Measurements from ENCODE around the gene MACROD1. TPM values are rescaled to one million over a fixed set of nuclear protein-coding genes. Genes with fewer than 3 reads are reported as not detected.

The MACROD1 gene
- total RNA-seq, 1 donor from 2014 or later = 27.3 TPM

DNA sequence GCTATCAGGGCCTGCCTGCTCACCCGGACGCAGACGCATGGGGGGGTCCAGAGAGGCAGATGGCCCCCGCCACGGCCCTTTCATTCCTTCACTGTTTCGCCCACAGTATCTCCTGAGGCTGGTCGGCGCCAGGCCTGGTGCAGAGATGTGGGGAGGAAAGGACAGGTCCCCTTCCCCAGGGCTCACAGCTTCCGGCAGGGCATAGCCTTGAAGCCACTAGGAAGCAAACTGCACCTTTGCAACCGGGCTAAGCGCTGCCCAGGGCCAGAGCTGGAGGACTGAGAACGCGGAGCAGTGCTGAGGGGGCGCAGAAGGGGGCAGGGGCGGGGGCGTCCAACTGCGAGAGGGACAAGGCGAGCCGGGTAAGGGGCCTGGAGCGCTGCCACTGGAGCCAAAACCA is 150.4 kb downstream of the MACROD1 start:
- no peak for DNase-seq (ENCODE audit: low spot score)

DNA sequence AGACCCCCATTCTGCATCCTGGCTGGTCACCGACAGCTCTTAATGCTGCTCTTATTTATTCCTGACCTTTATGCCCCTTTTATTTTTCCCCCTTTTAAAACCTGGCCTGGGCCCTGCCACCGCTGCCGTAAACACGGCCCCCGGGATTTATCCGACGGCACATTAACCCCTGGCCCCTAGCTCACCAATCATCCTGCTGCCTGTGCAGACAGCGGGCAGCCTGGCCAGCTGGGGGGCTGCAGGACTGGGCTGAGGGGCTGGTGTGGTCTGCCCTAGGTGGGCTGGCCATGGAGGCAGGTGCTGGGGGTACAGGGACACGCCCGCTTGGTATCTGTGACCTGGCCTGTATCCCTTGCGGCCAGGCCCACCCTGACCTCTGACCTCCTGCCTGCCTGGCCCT is 151.6 kb downstream of the MACROD1 start:
- DNase-seq (ENCODE audit: low spot score) = no peak

GRCh38 chr11:64013141-64013896 is 152.6 kb downstream of the MACROD1 start:
- no peak for DNase-seq (ENCODE audit: low spot score)

DNA sequence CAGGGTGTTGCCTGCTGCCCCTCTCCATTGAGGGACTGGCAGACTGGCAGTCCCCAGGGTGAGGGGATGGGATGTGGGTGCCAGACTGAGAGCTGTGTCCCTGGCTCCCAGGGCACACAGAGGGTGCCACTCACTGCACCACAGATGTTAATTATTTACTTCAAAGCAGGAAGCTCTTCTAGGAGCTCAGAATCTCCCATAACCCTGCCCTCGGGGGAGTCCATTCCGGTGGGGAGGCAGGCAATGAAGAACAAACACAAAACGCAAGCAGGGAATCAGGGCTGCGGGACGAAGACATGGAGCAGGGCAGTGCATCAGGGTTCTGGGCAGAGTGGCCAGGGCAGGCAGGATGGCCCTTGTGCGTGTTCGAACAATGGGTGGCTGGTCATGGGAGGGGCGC is 154.5 kb downstream of the MACROD1 start:
- DNase-seq (ENCODE audit: low spot score) = no peak

DNA sequence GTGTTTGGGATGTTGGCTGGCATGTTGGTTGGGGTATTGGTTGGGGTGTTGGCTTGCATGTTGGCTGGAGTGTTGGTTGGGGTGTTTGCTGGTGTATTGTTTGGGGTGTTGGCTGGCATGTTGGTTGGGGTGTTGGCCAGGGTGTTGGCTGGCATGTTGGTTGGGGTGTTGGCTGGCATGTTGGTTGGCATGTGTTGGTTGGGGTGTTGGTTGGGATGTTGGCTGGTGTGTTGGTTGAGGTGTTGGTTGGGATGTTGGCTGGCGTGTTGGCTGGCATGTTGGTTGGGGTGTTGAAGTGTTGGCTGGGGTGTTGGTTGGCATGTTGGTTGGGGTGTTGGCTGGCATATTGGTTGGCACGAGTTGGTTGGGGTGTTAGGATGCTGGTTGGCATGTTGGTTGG is 155.1 kb downstream of the MACROD1 start:
- DNase-seq (ENCODE audit: low spot score) = no peak

- DNase-seq (ENCODE audit: low spot score) = no peak
Measured at GRCh38 chr11:64009710-64010109, 156.2 kb downstream of the MACROD1 start.

DNA sequence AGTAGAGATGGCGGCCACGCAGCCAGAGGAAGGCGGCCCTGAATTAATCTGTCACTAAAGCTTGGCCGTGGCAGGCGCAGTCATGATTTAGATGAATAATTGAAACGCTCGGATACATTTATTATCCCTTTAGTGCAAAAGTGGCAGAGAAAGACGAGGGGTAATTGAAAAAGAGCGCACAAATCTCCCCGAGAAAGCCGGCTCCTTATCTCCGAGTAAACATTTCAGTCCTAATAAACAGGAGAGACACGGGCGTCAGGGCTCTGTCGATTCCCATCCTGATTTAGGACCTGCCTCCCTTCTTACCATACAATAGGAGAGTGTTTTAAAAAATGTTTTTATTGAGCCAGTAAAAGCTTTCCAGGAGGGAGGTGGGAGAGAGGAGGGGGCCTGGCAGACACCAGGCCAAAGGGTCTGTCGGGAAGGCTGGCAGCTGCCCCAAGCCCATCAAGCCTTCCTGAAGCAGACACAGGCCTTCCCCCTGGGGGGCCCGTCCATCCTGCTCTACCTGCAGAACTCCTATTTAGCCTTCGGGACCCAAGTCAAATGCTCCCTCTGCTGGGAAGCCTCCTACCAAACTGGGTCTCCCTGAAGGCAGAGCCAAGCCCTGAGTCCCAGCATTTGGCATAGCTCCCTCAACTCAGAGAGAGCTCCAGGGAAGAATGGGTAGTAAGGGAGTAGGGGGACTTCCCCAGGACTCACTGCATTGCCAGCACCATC is 156.8 kb downstream of the MACROD1 start:
- no peak for DNase-seq (ENCODE audit: low spot score)

- no peak for DNase-seq (ENCODE audit: low spot score)
Measured at GRCh38 chr11:64008283-64008913, 157.5 kb downstream of the MACROD1 start.

DNA sequence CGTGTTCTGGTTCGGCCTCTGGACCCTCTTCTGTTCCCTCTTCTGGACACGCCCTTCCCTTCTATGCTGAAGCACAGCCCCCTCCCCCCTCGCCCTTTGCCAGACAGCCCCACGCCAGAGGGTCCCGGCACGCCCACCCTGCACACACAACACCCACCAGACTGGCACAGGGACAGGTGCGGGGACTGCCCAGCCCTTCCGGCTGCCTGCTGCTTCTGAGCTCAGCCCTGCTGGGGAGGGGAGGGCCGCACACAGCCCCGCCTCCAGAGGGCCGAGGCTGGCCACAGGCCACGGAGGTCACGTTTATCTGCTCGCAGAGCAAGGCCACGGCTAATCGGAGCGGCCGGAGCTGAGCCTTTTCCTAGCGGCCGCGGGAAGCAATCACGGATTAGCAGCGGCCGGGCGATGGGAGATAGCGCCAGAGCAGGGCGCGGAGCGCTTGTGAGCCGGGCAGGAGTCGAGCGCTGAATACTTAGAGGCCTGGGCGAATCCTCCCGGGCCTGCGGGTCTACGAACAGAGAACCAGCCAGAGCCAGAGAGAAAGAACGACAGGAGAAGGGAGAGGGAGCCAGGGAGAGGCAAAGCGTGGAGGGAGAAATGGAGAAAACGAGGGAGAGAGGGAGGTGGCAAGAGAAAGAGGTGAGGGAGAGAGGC is 158.2 kb downstream of the MACROD1 start:
- peak; percentile 60 for DNase-seq (ENCODE audit: low spot score)

- no peak for DNase-seq (ENCODE audit: low spot score)
Measured at GRCh38 chr11:64007160-64007628, 158.7 kb downstream of the MACROD1 start.

- DNase-seq (ENCODE audit: low spot score) = no peak
Measured at GRCh38 chr11:64006398-64006797, 159.5 kb downstream of the MACROD1 start.

- DNase-seq (ENCODE audit: low spot score) = no peak
Measured at GRCh38 chr11:64005691-64006090, 160.2 kb downstream of the MACROD1 start.

DNA sequence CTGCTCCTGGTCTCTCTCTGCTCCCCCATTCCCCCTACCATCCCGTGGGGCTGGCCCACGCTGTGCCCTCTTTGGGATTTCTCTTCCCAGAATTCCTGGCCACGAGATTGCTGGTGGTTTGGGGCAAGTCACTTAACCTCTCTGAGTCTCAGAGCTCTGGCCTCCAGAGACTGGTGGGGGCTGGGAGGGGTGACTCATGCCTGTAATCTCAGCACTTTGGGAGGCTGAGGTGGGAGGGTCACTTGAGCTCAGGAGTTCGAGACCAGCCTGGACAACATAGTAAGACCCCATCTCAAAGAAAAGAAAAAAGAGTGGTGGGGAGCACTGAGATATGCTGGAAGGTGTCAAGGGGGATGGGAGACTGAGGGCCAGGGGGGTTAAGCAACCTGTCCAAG is 161.3 kb downstream of the MACROD1 start:
- DNase-seq (ENCODE audit: low spot score) = no peak

- no peak for DNase-seq (ENCODE audit: low spot score)
Measured at GRCh38 chr11:64003807-64004589, 161.9 kb downstream of the MACROD1 start.

DNA sequence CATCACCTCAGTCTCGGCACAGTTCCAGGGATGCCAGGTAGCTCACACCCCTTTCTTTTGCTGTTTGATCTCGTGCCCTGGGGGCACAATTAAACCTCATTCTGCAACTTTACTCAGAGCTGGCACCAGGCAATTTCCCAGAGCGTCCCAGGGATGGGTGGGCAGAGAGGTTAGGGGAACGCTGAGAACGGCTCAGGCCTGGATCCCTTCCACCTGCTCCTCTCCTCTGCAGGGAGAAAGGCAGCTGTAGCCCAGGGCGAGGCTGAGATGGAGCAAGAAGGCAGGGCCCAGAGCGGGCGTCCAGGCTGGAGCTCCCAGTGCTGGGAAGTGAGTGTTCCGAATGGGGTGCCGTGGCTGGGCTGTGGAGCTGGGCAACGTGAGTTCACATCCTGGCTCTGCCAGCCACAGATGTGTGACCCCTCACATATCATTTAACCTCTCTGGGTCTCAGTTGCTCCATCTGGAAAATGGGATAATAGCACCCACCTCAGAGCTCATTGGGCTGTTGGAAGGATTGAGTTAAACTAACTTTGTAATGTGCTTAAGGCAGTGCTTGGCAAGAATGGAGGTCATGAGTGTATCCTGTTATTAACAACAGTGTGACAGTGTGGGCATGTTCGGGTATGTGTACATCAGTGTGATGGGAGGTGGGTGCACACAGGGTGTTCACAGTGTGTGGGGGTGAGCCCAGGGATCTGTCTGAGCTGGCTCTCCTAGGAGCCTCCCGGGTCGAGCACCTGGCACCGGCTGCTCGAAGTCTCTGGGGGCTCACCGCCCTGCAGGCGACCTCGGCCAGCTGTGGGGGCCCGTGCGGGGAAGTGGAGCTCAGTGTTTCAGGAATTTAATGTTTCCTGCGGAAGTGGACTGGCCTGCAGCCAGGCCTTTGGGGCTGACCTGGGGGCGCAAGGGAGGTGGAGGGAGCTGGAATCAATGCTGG is 164.2 kb downstream of the MACROD1 start:
- DNase-seq (ENCODE audit: low spot score) = no peak

DNA sequence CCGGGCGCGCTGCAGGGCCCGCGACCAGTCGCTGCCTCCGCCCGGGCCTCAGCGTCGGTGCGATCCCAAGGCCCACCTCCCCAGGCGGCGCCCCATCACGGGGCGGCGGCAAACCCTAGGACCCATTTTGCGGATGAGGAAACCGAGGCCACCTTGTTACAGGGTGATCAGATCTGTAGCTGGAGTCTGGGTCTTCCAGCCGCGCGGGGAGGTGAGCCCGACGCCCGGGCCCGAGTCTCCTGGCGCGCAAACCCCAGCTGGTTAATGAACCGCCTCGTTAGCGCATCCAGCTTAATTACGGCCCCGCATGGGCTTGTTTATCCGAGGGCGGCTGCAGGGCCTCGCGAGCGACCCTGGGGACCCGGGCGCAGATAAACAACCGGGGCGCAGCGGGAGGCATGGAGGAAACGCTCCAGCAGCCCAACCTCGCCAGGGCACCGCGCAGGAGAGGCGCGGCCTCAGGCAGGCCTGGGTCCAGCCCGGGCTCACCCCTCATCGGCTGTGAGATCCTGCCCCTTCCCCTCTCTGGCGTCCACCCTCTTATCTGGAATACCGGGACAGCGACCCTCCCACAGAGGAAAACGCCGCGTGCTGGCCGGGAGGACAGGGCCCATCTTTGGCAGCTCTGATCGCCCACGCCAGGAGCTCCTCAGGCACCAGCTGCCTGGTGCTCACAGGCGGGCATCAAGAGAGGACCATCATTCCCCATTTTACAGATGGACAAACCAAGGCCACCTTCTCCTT is 165.0 kb downstream of the MACROD1 start:
- no peak for DNase-seq (ENCODE audit: low spot score)

- DNase-seq (ENCODE audit: low spot score) = peak; percentile 65
Measured at GRCh38 chr11:64000026-64000739, 165.7 kb downstream of the MACROD1 start.

GRCh38 chr11:63999349-64000025 is 166.4 kb downstream of the MACROD1 start:
- DNase-seq (ENCODE audit: low spot score) = peak; percentile 87
